Measurements from ENCODE around the gene GALNT11.
"Not testable (repeated sequence)": the region's sequence is repeated elsewhere in the genome, so short reads cannot be mapped to it uniquely, and the experiment has no call there.

GALNT11 gene

GRCh38 chr7:152021740-152022139 lies 3.7 kb upstream of the GALNT11 start:
- in situ Hi-C loops (cut with HindIII; ENCODE audit: low pct_ligation_motif_present, low pct_unique_long_range_greater_than_20kb, low sequenced_read_pairs); DNase-seq: not testable (repeated sequence)

DNA sequence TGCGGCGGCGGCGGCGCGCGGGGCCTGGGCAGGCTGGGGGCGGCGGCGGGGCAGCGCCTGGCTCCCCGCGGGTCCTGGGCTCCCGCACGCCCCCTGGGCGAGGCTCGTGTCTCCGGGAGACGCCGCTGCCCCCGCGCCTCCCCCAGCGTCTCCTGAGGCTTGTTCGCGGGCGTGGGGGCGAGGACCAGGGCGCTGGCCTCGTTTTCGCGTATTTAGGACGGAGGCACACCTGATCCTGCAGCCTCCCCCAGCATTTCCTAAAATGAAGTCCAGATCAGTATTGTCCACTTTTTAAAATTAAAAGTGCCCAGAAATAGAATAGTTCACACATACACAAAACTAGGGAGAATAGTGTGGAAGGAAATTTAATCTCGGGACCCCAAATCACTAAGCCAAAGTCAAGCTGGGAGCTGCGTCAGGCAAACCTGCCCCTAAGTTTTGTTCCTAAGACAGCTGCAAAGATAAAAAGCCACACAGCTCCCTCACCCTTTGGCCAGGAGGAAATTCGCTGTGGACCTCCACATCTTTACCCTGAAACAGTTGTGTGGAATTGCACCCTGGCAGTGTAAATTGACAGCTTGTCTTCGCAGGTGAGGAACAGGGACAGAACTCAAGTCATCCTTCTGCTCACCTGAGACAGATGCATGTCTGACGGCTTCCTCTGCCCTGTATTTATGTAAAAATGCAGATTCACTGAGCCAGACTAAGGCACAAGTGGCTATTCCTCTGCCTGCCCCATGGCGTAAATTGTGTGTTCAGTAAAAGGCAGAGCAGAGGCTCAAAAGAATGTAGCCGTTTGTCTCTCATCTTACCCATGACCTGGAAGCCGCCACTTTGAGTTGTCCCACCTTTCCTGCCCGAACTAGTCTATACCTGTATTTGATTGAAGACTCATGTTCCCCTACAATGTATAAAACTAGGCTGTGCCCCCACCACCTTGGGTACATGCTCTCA lies 740 bp downstream of the GALNT11 start:
- in situ Hi-C loops (cut with HindIII; ENCODE audit: low pct_ligation_motif_present, low pct_unique_long_range_greater_than_20kb, low sequenced_read_pairs) = no loop called here
- no peak for DNase-seq

GRCh38 chr7:152027491-152028365 lies 2.3 kb downstream of the GALNT11 start:
- in situ Hi-C loops (cut with HindIII; ENCODE audit: low pct_ligation_motif_present, low pct_unique_long_range_greater_than_20kb, low sequenced_read_pairs); DNase-seq: not testable (repeated sequence)

- in situ Hi-C loops (cut with HindIII; ENCODE audit: low pct_ligation_motif_present, low pct_unique_long_range_greater_than_20kb, low sequenced_read_pairs) = not testable (repeated sequence)
- peak; percentile 53 for DNase-seq
These were observed 4.6 kb downstream of the GALNT11 start for GRCh38 chr7:152030059-152030458.

- DNase-seq; in situ Hi-C loops (cut with HindIII; ENCODE audit: low pct_ligation_motif_present, low pct_unique_long_range_greater_than_20kb, low sequenced_read_pairs): not testable (repeated sequence)
These were observed 5.2 kb downstream of the GALNT11 start for GRCh38 chr7:152030639-152031038.

GRCh38 chr7:152035817-152036216 lies 10.3 kb downstream of the GALNT11 start:
- DNase-seq = no peak
- in situ Hi-C loops (cut with HindIII; ENCODE audit: low pct_ligation_motif_present, low pct_unique_long_range_greater_than_20kb, low sequenced_read_pairs) = no loop called here

DNA sequence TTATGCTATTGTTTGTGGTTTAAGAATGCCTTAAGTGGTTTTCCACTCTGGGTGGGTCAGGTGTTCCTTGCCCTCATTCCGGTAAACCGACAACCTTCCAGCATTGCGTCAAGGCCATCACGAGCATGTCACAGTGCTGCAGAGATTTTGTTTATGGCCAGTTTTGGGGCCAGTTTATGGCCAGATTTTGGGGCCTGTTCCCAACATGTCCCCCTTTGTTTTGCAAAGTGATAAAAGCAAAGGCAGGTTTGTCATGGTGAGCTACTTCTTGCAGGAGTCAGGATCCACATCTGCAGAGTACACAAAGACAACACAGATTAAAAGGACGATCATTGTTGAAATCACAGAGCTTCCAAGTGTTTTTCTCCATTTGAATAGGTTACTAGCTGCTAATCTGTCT lies 12.9 kb downstream of the GALNT11 start:
- DNase-seq; in situ Hi-C loops (cut with HindIII; ENCODE audit: low pct_ligation_motif_present, low pct_unique_long_range_greater_than_20kb, low sequenced_read_pairs): not testable (repeated sequence)

DNA sequence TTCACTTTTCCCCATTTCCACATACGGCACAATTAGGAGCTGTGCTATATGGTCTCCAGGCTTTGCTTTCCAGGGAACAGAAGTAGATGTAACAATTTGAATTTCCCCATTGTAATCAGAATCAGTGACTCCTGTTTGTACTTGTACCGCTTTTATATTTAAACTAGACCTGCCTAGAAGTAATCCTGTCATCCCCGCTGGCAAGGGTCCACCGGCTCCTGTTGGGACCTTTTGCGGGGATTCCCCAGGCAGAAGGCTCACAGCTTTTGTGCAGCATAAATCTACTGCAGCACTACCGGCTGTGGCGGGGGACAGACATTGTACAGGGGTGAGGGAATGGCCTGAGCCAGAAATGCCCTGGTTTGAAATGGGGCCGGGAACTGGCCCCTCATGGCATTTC lies 17.6 kb downstream of the GALNT11 start:
- in situ Hi-C loops (cut with HindIII; ENCODE audit: low pct_ligation_motif_present, low pct_unique_long_range_greater_than_20kb, low sequenced_read_pairs); DNase-seq: not testable (repeated sequence)

GRCh38 chr7:152044909-152045308 lies 19.4 kb downstream of the GALNT11 start:
- in situ Hi-C loops (cut with HindIII; ENCODE audit: low pct_ligation_motif_present, low pct_unique_long_range_greater_than_20kb, low sequenced_read_pairs); DNase-seq: not testable (repeated sequence)

DNA sequence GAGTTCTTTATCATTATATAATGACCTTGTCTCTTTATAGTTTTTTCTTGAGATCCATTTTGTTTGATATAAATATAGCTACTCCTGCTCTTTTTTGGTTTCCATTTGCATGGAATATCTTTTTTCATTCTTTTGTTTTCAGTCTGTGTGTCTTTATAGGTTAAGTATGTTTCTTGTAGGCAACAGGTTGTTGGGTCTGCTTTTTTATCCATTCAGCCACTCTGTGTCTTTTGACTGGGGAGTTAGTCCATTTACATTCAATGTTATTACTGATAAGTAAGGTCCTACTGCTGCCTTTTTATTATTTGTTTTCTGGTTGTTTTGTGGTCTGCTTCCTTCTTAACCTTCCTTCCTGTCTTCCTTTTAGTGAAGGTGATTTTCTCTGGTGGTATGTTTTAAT lies 21.1 kb downstream of the GALNT11 start:
- DNase-seq = no peak
- in situ Hi-C loops (cut with HindIII; ENCODE audit: low pct_ligation_motif_present, low pct_unique_long_range_greater_than_20kb, low sequenced_read_pairs) = no loop called here

GRCh38 chr7:152048051-152048450 lies 22.6 kb downstream of the GALNT11 start:
- in situ Hi-C loops (cut with HindIII; ENCODE audit: low pct_ligation_motif_present, low pct_unique_long_range_greater_than_20kb, low sequenced_read_pairs) = no loop called here

DNA sequence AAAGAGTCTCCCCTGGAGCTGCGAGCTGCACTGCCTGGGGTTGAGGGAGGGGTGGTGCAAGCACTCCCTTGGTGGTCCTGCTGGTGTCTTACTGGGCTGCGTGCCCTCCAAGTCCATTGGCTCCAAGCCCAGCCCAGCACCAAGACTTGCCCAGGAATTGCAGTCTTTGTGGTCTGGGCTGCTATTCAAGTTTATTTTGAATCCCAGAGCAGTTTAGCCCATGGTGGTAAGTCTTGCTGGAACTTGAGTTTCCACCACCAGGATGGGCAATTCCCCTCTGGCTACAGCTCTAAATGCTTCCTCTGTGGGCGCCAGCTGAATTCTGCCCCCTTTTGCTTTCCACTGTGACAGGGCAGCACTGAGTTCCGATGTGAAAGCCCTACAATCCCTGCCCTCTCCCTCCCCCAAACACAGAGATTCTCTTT lies 25.1 kb downstream of the GALNT11 start:
- in situ Hi-C loops (cut with HindIII; ENCODE audit: low pct_ligation_motif_present, low pct_unique_long_range_greater_than_20kb, low sequenced_read_pairs) = no loop called here
- no peak for DNase-seq

More at GRCh38 chr7:152048051-152048450, 22.6 kb downstream of the GALNT11 start:
- no peak for DNase-seq

GRCh38 chr7:152051968-152052367 lies 26.5 kb downstream of the GALNT11 start:
- in situ Hi-C loops (cut with HindIII; ENCODE audit: low pct_ligation_motif_present, low pct_unique_long_range_greater_than_20kb, low sequenced_read_pairs) = no loop called here

GRCh38 chr7:152052771-152053170 lies 27.3 kb downstream of the GALNT11 start:
- no peak for DNase-seq
- in situ Hi-C loops (cut with HindIII; ENCODE audit: low pct_ligation_motif_present, low pct_unique_long_range_greater_than_20kb, low sequenced_read_pairs) = no loop called here

More at GRCh38 chr7:152051968-152052367, 26.5 kb downstream of the GALNT11 start:
- no peak for DNase-seq

GRCh38 chr7:152054367-152055230 lies 29.1 kb downstream of the GALNT11 start:
- in situ Hi-C loops (cut with HindIII; ENCODE audit: low pct_ligation_motif_present, low pct_unique_long_range_greater_than_20kb, low sequenced_read_pairs) = no loop called here
- DNase-seq = no peak

DNA sequence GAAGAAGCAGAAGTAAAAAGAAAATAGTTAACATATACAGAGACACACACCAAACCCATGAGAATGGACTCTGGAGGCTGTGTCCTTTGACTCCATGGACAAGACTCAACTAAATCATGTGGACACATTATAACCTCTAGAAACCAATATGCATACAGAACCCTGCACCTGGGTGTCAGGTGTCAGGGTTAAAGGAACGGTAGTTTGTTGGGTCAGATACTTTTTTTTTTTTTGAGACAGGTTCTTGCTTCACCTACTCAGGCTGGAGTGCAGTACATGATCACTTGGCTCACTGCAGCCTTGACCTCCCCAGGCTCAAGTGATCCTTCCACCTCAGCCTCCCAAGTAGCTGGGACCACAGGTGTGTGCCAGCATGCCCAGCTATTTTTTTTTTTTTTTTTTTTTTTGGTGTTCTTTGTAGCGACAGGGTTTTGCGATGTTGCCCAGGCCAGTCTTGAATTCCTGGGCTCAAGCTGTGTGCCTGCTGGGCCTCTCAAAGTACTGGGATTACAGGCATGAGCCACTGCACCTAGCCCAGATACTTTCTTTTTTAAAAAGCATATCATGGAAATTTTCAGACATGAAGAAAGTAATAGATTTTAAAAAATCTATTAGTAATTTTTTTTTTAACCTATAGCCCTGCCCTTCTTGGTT lies 31.3 kb downstream of the GALNT11 start:
- no peak for DNase-seq
- in situ Hi-C loops (cut with HindIII; ENCODE audit: low pct_ligation_motif_present, low pct_unique_long_range_greater_than_20kb, low sequenced_read_pairs) = no loop called here

- DNase-seq = no peak
- in situ Hi-C loops (cut with HindIII; ENCODE audit: low pct_ligation_motif_present, low pct_unique_long_range_greater_than_20kb, low sequenced_read_pairs) = no loop called here
These were observed 33.8 kb downstream of the GALNT11 start for GRCh38 chr7:152059311-152059710.

DNA sequence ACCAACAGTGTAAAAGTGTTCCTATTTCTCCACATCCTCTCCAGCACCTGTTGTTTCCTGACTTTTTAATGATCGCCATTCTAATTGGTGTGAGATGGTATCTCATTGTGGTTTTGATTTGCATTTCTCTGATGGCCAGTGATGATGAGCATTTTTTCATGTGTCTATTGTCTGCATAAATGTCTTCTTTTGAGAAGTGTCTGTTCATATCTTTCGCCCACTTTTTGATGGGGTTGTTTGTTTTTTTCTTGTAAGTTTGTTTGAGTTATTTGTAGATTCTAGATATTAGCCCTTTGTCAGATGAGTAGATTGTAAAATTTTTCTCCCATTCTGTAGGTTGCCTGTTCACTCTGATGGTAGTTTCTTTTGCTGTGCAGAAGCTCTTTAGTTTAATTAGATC lies 35.6 kb downstream of the GALNT11 start:
- DNase-seq; in situ Hi-C loops (cut with HindIII; ENCODE audit: low pct_ligation_motif_present, low pct_unique_long_range_greater_than_20kb, low sequenced_read_pairs): not testable (repeated sequence)

Measured in ACHN (cell line).